GM18511 (cell line): ENCODE measurements around the gene SUGCT.

Experiments used
- ATAC-seq: cut with Tn5 transposase; IDR thresholded peaks from one replicate; pipeline ENCODE4 v1.9.1; 2021; ENCODE audit warnings: mild to moderate bottlenecking, moderate library complexity; ENCODE audit not compliant: unreplicated experiment

SUGCT gene

DNA sequence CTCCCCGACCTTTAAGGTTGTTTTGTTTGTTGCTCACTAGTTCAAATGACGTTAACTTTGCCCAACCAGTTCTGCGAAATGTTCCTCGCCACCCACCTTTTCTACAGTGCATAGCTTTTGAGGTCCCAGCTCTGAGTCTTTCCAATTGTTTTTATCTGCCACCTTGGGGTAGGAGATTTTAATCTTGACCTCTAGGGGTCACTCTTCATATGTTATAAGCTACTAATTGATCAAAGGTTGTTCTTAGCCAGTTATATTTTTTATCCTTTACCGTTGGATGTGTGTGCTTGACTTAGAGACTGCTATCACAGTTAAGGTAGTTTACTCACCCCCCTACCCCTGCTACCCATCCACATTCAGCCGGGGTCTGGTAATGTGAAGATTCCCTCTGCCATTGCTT, 372.4 kb downstream of the SUGCT start:
- no peak for ATAC-seq

DNA sequence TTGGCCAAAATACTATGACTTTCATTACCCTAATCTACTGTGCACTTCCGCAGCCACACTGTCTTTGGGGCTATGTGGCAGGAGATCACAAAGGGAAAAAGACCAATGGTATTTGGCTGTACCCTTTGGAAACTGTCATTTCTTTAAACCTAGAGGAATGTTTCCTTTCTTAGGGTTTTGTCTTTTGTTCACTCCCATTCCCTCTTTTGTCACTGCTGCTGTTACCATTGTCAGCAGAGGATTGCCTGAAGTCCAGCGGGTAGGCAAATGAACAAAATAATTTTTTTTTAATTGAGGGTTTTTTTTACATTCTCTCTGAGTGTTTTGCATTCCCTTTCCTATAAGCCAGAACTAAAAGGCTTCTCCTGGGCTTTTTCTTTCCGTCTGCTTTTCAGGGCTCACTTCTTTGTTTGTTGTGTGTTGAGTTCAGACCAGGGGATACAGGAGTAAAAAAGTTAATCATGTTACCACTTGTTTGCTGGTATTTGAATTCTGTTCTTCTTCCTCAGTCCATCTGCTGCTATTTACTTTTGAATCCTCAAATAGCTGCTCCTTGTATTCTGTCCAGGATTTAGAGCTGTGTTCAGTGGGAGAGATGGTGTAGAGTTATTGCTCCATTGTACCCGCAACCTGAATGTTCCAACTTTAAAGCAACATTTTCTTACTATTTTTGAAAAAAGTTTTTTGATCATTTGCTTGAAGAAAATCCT, 374.6 kb downstream of the SUGCT start:
- ATAC-seq = no peak

DNA sequence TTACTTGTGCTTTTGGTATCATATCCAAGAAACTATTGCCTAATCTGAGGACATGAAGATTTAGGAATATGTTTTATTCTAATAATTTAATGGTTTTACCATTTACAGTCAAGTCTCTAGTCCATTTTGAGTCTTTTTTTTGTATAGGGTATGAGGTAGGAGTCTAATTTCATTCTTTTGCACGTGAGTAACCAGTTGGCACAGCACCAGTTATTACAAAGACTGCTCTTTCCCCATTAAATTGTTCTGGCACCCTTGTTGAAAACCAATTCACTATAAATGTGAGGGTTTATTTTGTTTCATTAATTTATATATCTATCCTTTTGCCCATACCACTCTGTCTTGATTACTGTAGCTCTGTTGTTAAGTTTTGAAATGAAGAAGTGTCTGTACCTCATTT, 381.6 kb downstream of the SUGCT start:
- no peak for ATAC-seq

DNA sequence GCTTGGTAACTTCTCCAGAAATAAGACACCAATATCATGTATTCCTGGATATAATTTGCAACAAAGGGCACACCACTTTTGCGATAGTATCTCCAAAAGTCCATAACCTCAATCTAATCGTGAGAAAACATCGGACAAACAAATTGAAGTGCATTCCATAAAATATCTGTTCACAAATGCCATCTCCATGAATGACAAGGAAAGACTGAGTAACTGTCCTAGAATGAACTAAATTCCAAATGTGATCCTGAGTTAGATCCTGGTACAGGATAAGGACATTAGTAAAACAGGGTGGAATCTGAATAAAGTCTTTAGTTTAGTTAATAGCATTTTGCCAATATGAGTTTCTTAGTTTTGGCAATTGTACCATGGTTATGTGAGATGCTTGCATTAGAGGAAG, 384.2 kb downstream of the SUGCT start:
- ATAC-seq = no peak

DNA sequence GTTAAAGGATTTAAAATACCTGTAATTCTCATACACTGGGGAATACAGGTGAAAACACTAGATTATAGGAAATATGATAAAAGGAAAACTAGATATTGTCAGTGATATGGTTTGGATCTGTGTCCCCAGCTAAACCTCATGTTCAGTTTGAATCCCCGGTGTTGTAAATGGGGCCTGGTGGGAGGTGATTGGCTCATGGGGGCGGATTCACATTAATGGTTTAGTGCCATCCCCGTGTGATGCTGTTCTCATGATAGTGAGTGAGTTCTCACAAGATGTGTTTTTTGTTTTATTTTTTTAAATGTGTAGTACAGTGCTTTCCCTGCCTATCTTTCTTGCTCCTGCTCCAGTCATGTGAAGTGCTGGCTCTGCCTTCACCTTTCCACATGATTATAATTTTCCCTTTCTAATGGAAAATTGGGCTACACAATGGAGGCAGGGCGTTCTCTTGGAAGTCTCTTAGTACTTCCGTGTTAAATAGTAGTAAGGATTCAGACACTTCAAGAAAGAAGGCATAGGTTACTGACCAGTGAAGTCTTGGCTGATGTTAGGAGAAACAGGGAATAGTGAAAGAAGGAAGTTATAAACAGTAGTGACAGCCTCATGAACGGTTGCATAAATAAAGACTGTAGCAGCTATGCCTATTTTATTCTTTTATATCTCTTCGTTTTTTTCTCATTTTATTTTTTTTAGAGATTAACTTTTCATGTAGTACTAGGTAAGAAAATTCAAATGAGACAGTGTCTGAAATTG, 386.4 kb downstream of the SUGCT start:
- no peak for ATAC-seq

- ATAC-seq = no peak
These were observed 391.0 kb downstream of the SUGCT start for GRCh38 chr7:40525764-40526163.

GRCh38 chr7:40526951-40527715, 392.3 kb downstream of the SUGCT start:
- no peak for ATAC-seq

DNA sequence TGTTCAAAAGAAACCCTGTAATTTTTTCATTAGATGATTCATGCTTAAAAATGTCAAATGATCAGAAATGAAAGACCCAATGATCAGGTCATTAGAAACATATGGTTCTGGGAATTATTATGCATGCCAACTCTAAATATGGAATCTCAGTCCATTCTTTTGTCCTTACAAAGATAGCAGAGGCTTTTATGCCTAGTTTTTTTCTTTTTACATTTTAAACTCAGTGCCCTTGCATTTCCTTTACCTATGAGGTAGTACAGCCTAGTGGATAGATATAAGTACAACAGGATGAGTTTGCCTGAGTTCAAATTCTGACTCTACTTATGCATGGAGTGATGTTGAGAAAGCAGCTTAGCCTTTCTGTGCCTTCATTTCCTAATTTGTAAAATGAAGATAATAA, 392.9 kb downstream of the SUGCT start:
- ATAC-seq = no peak

GRCh38 chr7:40530292-40530691, 395.5 kb downstream of the SUGCT start:
- no peak for ATAC-seq

GRCh38 chr7:40531956-40532355, 397.2 kb downstream of the SUGCT start:
- ATAC-seq = no peak

GRCh38 chr7:40535678-40536077, 400.9 kb downstream of the SUGCT start:
- ATAC-seq = no peak

DNA sequence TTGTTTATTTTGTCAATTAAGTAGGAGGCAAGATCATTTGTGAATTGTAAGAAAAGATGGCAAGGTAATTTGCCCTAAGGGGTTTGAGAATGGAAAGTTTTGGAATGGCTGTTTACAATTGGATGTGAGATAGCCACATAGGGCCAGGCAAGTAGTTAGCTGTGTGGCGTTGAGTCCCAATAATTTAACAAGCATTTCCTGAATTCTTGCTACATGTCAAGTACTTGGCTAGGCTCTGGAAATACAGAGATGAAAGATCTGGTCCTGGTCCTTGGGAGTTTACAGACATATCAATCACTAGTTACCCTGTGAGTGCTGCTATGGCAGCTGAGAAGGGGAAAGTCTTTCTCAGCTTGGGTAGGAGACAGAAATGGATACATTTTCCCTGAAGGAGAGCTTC, 401.6 kb downstream of the SUGCT start:
- no peak for ATAC-seq

GRCh38 chr7:40538281-40538680, 403.5 kb downstream of the SUGCT start:
- ATAC-seq = no peak

DNA sequence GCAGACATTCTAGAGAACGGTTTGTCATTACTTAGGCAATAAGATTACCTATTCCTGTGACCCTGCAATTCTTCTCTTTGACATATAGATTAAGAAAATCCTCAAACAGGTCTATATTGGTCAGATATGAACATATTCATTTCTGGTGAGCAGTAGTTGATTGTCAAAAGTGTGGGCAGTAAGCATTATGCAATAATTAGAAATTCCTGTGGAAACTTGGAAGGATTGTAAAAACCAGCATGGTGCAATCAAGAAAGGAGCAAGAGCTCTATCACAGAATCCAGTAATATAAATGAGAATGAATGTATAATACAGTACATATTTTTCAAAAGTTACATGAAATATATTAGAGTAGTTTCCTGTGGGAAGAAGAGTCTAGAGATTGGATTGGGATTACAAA, 406.5 kb downstream of the SUGCT start:
- ATAC-seq = no peak

GRCh38 chr7:40542982-40543741, 408.4 kb downstream of the SUGCT start:
- ATAC-seq = no peak

DNA sequence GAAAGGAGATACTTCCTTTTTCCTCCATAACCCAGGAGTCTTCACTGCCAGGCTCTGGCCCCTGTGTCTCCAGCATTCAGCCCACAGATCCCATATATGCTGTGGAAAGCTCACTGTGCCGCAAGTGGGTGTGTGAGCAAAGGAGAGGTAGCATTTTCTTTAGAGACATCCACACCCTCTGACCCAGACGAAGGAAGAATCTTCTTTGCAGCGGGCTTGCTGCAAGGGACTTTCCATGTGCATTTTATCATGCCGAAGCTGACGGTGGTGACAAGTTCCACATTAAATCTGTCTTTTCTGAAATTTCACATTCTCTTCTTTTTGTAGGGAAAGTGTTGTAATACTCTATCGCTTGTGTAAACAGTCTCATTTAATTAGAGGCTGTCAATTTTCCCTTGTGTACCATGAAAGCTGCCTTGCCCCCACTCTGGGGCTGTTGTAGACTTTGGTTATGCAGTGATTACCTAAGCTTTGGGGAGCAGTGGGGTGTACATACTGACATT, 409.5 kb downstream of the SUGCT start:
- no peak for ATAC-seq

GRCh38 chr7:40544871-40545303, 410.1 kb downstream of the SUGCT start:
- ATAC-seq = no peak

- ATAC-seq = no peak
These were observed 410.9 kb downstream of the SUGCT start for GRCh38 chr7:40545739-40546138.

- no peak for ATAC-seq
These were observed 412.1 kb downstream of the SUGCT start for GRCh38 chr7:40546616-40547501.
